Endothelial cell (in vitro differentiated cells): Measurements from ENCODE around the gene DDX50. TPM values are rescaled to one million over a fixed set of nuclear protein-coding genes. Genes with fewer than 3 reads are reported as not detected.

Experiments used
- DNase-seq: peaks from one replicate; pipeline ENCODE4 v3.0.0; 2021; ENCODE audit warnings: low spot score
- H3K27ac Mint-ChIP-seq: one replicate; pipeline ENCODE4 v1.8.0; 2021; ENCODE audit warnings: mixed read lengths, inconsistent platforms; ENCODE audit not compliant: unreplicated experiment
- H3K27me3 Mint-ChIP-seq: one replicate; pipeline ENCODE4 v1.8.0; 2021; ENCODE audit warnings: mild to moderate bottlenecking, moderate library complexity, mixed read lengths, inconsistent platforms; ENCODE audit not compliant: unreplicated experiment
- H3K36me3 Mint-ChIP-seq: one replicate; pipeline ENCODE4 v1.8.0; 2021; ENCODE audit warnings: mild to moderate bottlenecking, low read depth, mixed read lengths, inconsistent platforms; ENCODE audit not compliant: unreplicated experiment
- H3K4me1 Mint-ChIP-seq: one replicate; pipeline ENCODE4 v1.8.0; 2021; ENCODE audit warnings: mild to moderate bottlenecking, mixed read lengths, inconsistent platforms; ENCODE audit not compliant: unreplicated experiment
- H3K4me3 Mint-ChIP-seq: one replicate; pipeline ENCODE4 v1.8.0; 2021; ENCODE audit warnings: mild to moderate bottlenecking, mixed read lengths, inconsistent platforms; ENCODE audit not compliant: unreplicated experiment
- H3K9me3 Mint-ChIP-seq: one replicate; pipeline ENCODE4 v1.8.0; 2021; ENCODE audit warnings: mixed read lengths, inconsistent platforms; ENCODE audit not compliant: unreplicated experiment
- total RNA-seq: library from RNA; stranded (reverse); fragmentation: NEBNext Ultra II Directional; extraction: Animal tissue kit (Norgen Biotek cat#: 25700); gene quantifications from one replicate; pipeline ENCODE4 v1.2.1, GENCODE V29; 2021; ENCODE audit not compliant: unreplicated experiment
- TF ChIP-seq, protein P1 (sequence below): fragments of 200-600 bp; sonication (generic); IDR thresholded peaks from one replicate; pipeline ENCODE4 v1.5.0; 2021; ENCODE audit warnings: antibody characterized with exemption; ENCODE audit not compliant: unreplicated experiment

The DDX50 gene
- total RNA-seq, 1 donor from 2014 or later, result 35.2 TPM

DNA sequence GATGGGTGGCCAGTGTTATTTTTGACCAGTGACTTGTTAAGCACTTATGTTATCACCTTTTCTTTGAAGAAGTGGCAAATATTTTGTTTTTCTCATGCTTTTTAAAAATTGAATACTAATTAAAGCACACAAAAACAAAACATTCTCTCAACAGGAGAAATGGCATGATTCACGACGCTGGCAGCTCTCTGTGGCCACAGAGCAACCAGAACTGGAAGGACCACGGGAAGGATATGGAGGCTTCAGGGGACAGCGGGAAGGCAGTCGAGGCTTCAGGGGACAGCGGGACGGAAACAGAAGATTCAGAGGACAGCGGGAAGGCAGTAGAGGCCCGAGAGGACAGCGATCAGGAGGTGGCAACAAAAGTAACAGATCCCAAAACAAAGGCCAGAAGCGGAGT lies 81.3 kb downstream of the DDX50 start:
- no peak overlapping the region for H3K4me3 Mint-ChIP-seq
- no peaks in the 10 kb centered on the region for H3K27me3 Mint-ChIP-seq
- H3K27ac Mint-ChIP-seq, result no peak overlapping the region
- no peaks in the 10 kb centered on the region for H3K9me3 Mint-ChIP-seq
- no peaks in the 10 kb centered on the region for H3K4me1 Mint-ChIP-seq
- H3K36me3 Mint-ChIP-seq, result peaks cover 19% of the 10 kb centered on the region
- no peak for DNase-seq
- TF ChIP-seq, protein P1, sequence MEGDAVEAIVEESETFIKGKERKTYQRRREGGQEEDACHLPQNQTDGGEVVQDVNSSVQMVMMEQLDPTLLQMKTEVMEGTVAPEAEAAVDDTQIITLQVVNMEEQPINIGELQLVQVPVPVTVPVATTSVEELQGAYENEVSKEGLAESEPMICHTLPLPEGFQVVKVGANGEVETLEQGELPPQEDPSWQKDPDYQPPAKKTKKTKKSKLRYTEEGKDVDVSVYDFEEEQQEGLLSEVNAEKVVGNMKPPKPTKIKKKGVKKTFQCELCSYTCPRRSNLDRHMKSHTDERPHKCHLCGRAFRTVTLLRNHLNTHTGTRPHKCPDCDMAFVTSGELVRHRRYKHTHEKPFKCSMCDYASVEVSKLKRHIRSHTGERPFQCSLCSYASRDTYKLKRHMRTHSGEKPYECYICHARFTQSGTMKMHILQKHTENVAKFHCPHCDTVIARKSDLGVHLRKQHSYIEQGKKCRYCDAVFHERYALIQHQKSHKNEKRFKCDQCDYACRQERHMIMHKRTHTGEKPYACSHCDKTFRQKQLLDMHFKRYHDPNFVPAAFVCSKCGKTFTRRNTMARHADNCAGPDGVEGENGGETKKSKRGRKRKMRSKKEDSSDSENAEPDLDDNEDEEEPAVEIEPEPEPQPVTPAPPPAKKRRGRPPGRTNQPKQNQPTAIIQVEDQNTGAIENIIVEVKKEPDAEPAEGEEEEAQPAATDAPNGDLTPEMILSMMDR, result no peak

DNA sequence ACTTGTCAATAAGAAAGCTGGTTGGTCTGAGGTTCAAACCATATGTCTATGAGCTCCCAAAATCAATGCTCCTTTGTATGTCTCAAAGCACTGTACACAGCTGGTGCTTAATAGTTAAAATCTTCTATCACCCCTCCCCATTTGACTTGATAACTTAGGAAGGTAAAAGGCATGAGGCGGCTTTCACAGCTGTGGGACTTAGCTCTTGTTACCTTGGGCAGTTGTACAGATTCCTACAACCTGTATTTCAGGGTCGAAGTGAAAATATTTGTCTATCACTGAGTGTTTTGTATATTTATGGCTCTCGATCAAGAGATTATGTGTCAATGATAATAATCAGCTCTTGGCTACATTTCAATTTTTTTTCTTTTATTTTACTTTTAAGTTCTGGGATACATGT lies 86.5 kb downstream of the DDX50 start:
- TF ChIP-seq, protein P1, result no peak
- no peak for DNase-seq
- Mint-ChIP-seq H3K4me1 (peaks cover 21% of the 10 kb centered on the region), H3K4me3 (no peak overlapping the region), H3K27ac (no peak overlapping the region), H3K27me3 (no peaks in the 10 kb centered on the region), H3K9me3 (no peaks in the 10 kb centered on the region), H3K36me3 (peaks cover 4% of the 10 kb centered on the region)

DNA sequence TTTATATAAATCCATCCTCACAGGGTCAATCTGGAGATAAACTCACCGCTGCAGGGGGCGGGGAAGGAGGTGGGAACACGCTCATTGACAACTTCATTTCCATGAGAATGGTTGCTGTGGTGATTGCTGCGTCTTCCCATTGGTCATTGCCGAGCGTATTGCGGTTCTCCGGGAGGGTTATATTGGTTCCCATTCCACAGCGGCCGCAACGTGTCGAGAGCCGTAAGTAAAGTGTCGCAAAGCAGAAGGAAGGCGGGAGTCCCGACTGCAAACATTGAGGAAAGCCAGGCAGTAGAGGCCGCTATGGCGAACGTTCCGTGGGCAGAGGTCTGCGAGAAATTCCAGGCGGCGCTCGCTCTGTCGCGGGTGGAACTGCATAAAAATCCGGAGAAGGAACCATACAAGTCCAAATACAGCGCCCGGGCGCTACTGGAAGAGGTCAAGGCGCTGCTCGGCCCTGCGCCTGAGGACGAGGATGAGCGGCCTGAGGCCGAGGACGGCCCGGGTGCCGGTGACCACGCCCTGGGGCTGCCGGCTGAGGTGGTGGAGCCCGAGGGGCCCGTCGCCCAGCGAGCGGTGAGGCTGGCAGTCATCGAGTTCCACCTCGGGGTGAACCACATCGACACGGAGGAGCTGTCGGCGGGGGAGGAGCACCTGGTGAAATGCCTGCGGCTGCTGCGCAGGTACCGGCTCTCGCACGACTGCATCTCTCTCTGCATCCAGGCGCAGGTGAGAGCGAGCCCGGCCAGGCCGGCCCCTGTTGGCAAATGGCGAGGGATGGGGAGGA lies 87.6 kb downstream of the DDX50 start, which contains the start of gene KIFBP:
TSS of gene KIFBP (plus strand) at position 274 of the 787 bp plus-strand sequence. CDS start at position 304, 30 bp downstream.
- H3K4me1 Mint-ChIP-seq, result peaks cover 23% of the 10 kb centered on the region
- H3K27me3 Mint-ChIP-seq, result no peaks in the 10 kb centered on the region
- peak within 1 kb of the TSS; percentile 44 for H3K27ac Mint-ChIP-seq

DNA sequence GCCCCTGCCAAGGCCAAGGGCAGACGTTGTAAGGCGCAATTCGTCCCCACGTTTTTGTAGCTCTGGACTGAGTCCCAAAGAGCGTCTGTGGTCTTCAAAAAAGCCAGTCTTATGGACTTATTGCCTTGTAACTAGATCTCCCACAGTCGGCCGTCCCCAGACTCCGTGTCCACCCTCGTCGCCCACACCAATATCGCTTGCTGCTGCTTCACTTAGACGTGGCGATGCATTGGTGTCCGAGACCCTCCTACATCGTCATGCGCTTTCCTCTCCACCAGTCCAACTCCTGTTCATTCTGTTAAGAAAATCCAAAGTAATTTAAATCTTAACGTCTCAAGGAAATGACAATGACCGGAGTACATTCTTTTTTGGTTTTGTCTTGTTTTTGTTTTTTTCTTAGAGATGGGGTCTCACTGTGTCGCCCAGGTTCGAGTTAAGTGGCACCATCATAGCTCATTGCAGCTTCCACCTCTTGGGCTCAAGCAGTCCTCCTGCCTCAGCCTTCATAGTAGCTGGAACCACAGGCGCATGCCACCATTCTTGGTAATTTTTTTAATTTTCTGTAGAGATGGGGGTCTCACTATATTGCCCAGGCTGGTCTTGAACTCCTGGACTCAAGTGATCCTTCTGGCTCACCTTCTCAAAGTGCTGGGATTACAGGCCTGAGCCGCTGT lies 88.3 kb downstream of the DDX50 start:
- Mint-ChIP-seq H3K4me3 (peak overlapping the region; percentile 93), H3K4me1 (peaks cover 23% of the 10 kb centered on the region), H3K9me3 (no peaks in the 10 kb centered on the region), H3K27ac (peak overlapping the region; percentile 2), H3K27me3 (no peaks in the 10 kb centered on the region), H3K36me3 (no peaks in the 10 kb centered on the region)
- TF ChIP-seq, protein P1, result no peak
- no peak for DNase-seq

More for the DNA sequence above, 87.6 kb downstream of the DDX50 start, which contains the start of gene KIFBP:
- peak; percentile 85 for DNase-seq
- Mint-ChIP-seq H3K9me3 (no peaks in the 10 kb centered on the region), H3K36me3 (peaks cover 4% of the 10 kb centered on the region), H3K4me3 (peak within 1 kb of the TSS; percentile 93)
- TF ChIP-seq, protein P1, result no peak
